Measurements from ENCODE around the gene SAXO1.

SAXO1 gene

GRCh38 chr9:18923671-18924430 lies 109.2 kb downstream of the SAXO1 start:
- TF ChIP-seq CTCF (IDR thresholded peaks at IDR 0.05; ENCODE audit: low read depth, low read length, missing control alignments) = no peak
- in situ Hi-C loops (cut with HindIII; ENCODE audit: low pct_ligation_motif_present, low sequenced_read_pairs) = no loop called here

GRCh38 chr9:18923167-18923566 lies 109.8 kb downstream of the SAXO1 start:
- Histone ChIP-seq H3K27ac (no peak overlapping the region), H3K36me3 (replicated peaks) (no peaks in the 10 kb centered on the region), H3K4me3 (ENCODE audit: low read depth, low read length) (no peak overlapping the region), H3K27me3 (replicated peaks) (no peaks in the 10 kb centered on the region)
- no peak for TF ChIP-seq CTCF (IDR thresholded peaks at IDR 0.05; ENCODE audit: low read depth, low read length, missing control alignments)
- in situ Hi-C loops (cut with HindIII; ENCODE audit: low pct_ligation_motif_present, low sequenced_read_pairs) = no loop called here
- no peak for DNase-seq

More at GRCh38 chr9:18923671-18924430, 109.2 kb downstream of the SAXO1 start:
- H3K36me3 ChIP-seq (replicated peaks) = no peaks in the 10 kb centered on the region
- no peaks in the 10 kb centered on the region for H3K27me3 ChIP-seq (replicated peaks)
- DNase-seq = no peak
- H3K4me3 ChIP-seq (ENCODE audit: low read depth, low read length) = no peak overlapping the region
- no peak overlapping the region for H3K27ac ChIP-seq

- TF ChIP-seq CTCF (IDR thresholded peaks at IDR 0.05; ENCODE audit: low read depth, low read length, missing control alignments) = no peak
- no peaks in the 10 kb centered on the region for H3K36me3 ChIP-seq (replicated peaks)
- no peaks in the 10 kb centered on the region for H3K27me3 ChIP-seq (replicated peaks)
- in situ Hi-C loops (cut with HindIII; ENCODE audit: low pct_ligation_motif_present, low sequenced_read_pairs) = no loop called here
- H3K27ac ChIP-seq = no peak overlapping the region
- DNase-seq = no peak
- H3K4me3 ChIP-seq (ENCODE audit: low read depth, low read length) = no peak overlapping the region
Measured at GRCh38 chr9:18922161-18922885, 110.7 kb downstream of the SAXO1 start.

- in situ Hi-C loops (cut with HindIII; ENCODE audit: low pct_ligation_motif_present, low sequenced_read_pairs) = no loop called here
- H3K27ac ChIP-seq = no peak overlapping the region
Measured at GRCh38 chr9:18921366-18922075, 111.5 kb downstream of the SAXO1 start.

More at GRCh38 chr9:18921366-18922075, 111.5 kb downstream of the SAXO1 start:
- DNase-seq = no peak
- no peaks in the 10 kb centered on the region for H3K27me3 ChIP-seq (replicated peaks)
- TF ChIP-seq CTCF (IDR thresholded peaks at IDR 0.05; ENCODE audit: low read depth, low read length, missing control alignments) = no peak
- H3K4me3 ChIP-seq (ENCODE audit: low read depth, low read length) = no peak overlapping the region
- no peaks in the 10 kb centered on the region for H3K36me3 ChIP-seq (replicated peaks)
